Ecto neural progenitor cell (in vitro differentiated cells): ENCODE data around the gene EFNA3.

Experiments
- DNase-seq: peaks from one replicate; pipeline ENCODE4 v3.0.0-alpha.2; 2018; ENCODE audit warnings: low spot score

EFNA3 gene

DNA sequence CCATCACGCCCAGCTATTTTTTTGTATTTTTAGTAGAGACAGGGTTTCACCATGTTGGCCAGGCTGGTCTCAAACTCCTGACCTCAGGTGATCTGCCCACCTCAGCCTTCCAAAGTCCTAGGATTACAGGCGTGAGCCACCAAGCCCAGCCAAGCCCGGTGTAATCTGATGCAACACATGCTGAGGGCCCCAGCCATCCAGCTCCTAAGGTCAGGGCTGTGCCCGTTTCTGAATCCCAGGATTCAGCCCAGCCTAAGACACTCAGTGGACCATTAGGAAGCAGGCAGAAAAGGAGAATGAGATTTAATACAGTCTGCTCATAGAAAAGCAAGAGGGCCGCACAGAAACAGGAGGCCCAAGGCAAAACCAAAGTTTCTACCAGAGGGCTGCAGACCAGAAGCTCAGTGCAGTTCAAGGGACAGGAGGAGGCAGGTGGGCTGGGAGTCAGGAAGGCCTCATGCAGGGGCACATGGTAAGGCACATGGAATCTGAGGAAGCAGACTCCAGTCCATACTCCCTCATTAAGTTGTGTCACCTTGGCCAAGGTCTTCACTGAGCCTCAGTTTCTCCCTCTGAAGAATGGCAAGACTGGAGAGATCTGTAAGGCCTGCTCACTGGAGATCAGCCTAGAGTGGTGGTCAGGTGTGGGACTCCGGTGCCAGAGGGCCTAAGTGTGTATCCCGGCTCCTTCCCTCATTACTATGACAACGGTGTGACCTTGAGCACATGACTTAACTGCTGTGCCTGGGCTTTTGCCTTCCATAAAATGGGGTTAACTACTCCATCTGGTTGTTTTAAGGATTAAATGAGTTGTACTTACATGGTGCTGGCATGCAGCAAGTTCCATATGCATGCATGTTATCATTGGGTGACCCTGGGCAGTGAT lies 29.9 kb upstream of the EFNA3 start:
- no peak for DNase-seq

DNA sequence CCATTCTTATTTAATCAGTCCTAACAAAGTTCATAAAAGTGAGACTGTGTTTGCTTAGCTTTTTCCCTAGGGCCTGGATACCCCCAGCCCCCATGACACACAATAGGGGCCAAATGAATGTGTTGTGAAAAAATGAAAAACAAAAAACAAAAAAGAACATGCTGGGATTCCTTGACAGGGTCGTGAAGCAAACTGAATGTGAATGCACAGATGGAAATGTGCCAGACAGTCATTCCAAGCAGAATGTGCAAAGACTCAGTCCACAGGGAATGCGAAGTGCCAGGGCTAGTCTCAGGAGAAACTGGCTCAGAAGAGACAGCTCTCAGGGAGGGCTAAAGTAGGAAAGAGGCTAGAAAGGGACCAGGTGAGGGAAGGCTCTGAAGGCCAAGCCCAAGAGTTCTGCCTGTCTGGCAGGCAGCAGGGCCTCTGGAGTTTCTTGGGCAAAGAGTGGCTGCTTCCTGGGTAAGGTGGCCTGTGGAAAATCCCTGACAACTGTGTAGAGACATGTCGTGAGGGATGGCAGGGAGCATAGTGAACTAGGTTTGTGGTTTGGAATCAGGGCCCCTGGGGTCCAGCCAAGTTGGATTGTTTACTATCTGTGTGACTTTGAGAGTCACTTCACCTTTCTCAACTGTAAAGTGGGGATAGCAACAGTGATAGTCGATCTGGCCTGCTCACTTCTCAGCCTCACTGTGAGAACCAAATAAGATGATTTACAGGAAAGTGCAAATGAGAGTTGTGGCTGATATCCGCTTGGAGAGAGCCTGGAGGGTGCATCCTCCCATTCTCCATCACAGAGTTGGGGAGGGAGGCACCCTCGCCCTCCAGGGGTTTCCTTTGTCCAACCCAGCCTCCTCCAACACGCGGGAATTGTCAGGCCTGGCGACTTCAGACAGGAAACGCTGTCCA lies 28.7 kb upstream of the EFNA3 start:
- DNase-seq: no peak

DNA sequence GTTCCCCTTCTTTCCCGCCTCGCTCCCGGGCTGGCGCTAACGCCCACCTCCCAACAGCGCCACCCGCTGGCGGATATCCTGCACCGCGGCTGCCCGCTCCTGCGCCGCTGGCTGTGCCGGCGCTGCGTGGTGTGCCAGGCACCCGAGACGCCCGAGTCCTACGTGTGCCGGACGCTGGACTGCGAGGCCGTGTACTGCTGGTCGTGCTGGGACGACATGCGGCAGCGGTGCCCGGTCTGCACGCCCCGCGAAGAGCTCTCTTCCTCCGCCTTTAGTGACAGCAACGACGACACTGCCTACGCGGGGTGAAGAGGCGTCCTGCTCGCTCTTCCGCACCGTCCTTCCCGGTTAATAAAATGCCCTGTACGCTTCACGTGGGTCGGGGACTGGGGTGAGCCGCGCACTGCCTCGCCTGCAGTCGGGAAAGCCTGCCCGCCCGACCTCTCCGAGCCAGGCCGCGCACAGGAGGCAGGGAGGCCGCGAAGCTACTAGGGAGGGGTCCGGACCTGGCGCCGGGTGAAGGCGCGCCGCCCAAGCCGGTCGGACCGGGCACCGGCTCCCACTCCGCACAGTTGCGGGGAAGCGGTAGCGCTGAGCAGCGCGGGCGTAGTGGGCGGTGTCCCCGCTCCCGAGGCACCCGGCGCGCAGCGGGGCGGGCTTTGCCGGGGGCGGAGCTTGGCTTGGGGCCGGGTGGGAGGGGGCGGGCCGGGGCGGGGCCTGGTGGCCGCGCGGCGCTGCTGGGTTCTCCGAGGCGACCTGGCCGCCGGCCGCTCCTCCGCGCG lies 27.9 kb upstream of the EFNA3 start, which contains the start of gene ADAM15:
ADAM15 (plus strand) TSS at position 757 of the 782 bp plus-strand sequence. CDS start 71 bp downstream, outside the sequence.
- peak; percentile 92 for DNase-seq

DNA sequence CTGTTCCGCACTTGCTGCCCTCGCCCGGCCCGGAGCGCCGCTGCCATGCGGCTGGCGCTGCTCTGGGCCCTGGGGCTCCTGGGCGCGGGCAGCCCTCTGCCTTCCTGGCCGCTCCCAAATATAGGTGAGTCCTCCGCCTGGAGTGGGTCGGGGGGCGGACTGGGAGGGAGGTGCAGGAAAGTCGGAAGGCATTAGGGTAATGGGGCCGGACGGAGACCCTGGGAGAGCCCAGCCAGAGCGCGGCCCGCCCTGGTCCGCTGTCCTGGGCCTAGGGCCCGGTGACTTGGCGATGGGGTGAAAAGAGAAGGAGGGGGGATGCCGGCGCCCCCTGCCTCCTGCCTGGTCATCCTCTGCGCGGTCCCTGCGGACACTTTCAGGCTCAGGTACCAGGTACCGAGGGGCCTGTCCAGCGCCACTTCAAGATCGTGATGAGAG lies 27.3 kb upstream of the EFNA3 start:
- DNase-seq: no peak

DNA sequence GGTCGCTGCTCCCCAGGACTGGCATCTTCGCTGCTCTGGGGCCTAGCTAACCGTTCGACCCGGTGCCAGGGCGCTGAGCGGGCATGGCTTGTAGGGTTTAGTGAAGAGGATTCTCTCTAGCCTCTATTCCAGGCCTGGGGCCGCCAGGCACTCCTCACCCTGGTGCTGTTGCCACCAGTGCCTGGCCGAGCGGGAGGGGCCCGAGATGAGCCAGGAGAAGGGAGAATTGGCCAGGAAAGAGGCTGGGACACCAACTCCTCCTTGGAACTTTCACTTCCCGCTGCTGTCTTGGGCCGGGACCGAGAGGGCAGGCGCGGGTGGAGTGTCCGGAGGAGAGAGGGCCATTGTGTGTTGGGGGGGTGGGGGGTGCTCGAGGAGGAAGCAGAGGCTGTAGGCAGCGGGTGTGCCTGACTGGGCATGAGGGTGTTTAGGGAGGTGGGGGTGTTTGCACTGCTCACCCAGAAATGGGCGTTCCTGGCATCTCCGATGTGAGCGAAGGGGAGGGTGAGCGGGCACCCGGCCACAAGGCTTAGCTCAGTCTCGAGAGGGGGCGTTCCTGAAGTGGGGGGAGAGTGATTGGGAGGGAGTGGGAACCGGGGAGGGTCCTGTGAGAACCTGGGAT lies 26.7 kb upstream of the EFNA3 start:
- no peak for DNase-seq

DNA sequence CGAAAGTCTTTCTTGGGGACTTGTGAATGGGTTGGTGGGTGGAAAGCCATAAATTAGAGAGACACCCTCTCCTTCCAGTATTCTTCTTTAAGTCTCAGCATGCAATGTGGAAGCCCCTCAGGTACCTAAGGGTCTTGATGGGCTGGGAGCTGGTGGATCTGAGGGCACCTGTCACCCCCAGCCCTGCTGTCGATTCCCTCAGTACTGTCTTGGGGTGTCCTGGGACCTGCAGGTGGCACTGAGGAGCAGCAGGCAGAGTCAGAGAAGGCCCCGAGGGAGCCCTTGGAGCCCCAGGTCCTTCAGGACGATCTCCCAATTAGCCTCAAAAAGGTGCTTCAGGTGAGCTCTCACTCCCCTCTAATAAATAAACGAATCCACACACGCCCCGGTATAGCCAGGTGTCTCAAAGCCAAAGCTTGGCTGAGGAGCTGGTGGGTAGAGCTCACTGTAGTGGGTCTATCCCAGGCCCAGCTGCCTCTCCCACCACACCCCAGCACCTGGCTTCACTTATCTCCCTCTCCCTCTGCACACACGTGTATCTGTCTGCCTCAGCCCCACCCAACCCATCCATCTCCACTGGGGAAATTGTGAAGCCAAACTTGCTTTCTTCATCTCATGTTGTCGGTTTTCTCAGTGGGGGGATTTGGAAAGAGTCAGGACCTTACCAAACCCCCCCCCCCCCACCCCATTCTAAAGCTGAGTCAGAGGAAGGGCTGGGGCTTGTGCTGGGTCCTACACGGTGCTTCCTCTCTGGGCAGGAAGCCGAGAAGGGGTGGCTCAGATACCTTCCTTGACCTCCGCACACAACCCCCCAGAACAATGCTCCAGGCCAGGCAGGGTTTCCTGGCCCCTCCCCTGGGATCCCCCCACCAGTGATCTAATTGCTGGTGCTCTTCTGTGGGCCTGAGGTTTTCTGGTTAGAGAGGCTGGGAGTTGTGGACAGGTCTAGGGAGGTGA lies 25.9 kb upstream of the EFNA3 start:
- DNase-seq: no peak

DNA sequence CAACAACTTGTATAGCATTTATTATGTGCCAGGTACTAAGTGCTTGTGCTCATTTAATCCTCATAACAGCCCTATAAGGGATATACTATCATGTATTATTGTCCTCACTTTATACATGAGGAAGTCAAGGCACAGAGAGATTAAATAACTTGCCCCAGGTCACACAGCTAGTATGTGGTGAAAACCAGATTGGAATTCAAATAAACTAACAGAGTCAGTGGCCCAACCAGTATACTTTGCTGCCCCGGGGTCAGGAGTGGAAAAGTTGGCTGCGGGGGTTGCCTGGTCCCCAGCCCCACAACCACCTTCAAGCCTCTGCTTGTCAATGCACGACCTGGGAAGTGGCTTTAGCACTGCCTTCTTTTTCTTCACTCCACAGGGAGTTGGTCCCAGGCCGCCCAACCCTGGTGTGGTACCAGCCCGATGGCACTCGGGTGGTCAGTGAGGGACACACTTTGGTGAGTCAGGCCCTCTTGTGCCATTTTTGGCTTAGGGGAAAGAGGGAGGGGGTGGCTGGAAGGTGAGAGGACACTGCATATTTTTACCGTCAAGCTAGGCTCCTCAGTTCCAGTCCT lies 25.0 kb upstream of the EFNA3 start:
- no peak for DNase-seq

DNA sequence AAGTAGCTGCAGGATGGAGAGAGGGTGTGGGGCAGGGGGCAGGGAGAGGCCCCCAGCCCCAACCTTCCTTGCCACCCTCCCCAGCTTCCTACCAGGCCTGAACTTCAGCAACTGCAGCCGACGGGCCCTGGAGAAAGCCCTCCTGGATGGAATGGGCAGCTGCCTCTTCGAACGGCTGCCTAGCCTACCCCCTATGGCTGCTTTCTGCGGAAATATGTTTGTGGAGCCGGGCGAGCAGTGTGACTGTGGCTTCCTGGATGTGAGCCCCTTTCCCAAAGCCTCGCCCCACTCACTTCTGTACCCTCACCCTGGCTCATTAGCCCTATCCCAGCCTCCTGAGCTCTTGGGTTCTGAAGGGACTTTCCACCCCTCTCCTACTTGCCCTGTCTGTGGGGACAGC lies 21.5 kb upstream of the EFNA3 start:
- no peak for DNase-seq

DNA sequence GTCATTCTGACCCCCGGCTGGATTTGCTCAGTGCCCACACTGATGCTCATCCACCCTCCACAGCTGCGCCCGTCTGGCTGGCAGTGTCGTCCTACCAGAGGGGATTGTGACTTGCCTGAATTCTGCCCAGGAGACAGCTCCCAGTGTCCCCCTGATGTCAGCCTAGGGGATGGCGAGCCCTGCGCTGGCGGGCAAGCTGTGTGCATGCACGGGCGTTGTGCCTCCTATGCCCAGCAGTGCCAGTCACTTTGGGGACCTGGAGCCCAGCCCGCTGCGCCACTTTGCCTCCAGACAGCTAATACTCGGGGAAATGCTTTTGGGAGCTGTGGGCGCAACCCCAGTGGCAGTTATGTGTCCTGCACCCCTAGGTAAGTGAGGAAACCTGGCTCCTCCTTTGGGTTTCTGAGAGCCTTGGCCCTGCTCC lies 20.8 kb upstream of the EFNA3 start:
- no peak for DNase-seq

DNA sequence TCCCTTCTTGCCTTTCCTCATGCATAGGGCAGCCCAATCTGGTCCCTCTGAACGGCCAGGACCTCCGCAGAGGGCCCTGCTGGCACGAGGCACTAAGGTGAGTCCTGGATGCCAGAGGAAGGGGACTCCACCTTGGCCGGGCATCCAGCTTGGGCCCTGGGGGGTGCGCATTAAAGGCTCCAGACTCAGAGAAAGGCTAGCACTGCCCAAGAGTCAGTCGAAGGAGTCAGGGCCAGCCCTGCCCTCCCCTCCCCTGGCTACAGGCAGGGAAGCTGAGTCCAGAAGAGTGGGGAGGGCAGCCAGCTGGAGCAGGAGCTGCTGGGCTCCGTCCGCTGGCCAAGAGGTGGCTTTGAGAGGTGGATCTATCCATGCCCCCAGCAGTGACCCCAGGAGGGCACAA lies 17.9 kb upstream of the EFNA3 start:
- no peak for DNase-seq

DNA sequence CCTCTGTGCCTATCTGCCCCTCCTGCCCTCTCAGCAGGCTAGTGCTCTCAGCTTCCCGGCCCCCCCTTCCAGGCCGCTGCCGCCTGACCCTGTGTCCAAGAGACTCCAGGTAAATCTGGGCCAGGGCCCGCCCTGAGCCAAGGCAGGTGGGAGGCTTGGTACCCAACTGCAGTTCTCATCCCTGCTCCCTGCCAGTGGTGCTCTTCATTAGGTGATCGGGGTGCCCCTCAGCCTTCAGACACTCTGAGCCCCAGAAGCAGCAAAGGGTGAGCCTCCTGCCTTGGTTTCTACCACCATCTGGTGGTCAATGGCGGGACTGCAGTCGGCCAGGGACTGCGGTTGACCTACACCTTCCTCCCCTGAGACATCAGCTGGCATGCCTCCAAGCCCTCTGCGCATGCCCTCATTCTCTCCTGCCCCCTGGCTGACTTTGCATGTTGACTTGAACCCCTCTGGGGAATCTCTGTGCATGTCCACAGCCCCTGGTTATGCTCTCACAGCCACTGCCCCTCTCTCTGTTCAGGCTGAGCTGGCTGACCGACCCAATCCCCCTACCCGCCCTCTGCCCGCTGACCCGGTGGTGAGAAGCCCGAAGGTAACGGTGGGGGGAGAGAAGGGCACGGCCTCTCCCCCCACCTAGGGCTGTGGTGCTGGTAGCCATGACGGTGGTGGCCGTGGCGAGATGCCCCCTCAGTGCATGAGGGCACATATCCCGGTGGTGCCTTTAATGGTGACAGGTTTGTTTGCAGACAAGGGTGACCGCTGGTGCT lies 17.1 kb upstream of the EFNA3 start:
- DNase-seq: peak; percentile 94

DNA sequence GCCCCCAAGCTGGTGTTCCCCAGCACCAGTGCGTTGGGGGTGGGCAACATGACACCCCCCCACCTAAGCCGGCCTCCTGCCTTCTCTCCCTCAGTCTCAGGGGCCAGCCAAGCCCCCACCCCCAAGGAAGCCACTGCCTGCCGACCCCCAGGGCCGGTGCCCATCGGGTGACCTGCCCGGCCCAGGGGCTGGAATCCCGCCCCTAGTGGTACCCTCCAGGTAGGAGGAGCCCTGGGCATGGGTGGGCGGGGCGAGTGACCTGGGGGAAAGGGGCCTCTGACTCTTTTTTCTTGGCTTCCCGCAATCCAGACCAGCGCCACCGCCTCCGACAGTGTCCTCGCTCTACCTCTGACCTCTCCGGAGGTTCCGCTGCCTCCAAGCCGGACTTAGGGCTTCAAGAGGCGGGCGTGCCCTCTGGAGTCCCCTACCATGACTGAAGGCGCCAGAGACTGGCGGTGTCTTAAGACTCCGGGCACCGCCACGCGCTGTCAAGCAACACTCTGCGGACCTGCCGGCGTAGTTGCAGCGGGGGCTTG lies 16.4 kb upstream of the EFNA3 start:
- peak; percentile 82 for DNase-seq

DNA sequence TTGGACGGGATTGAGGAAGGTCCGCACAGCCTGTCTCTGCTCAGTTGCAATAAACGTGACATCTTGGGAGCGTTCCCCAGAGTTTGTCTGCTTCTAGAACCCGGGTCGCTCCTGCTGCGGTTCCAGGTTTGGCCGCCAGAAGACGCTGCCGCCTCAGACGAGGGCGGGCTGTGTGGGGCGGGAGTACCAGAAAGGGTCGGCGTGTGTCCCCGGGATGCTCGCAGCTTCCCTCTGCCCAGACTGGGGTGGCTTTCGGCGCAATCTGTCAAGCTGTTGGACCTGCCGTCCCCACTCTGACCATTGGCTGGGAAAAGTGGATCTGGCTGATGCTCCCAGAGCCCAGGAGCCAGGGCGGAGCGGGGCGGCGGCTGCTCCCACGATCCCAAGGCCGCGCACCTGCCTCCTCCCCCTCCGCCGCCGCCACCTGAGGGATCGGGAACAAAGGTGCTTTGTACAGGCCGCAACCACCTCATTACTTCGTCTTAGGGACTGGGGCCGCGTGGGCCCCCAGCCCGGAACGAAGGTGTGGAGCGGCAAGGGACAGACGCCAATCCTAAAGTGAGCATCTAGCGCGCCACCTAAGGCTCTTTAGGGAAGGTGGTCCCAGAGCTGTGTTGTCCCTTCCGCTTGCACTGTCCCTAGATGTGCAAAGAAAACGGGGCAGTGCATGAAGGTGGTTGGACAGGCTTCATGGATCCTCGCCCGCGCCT lies 15.8 kb upstream of the EFNA3 start:
- DNase-seq: peak; percentile 91

DNA sequence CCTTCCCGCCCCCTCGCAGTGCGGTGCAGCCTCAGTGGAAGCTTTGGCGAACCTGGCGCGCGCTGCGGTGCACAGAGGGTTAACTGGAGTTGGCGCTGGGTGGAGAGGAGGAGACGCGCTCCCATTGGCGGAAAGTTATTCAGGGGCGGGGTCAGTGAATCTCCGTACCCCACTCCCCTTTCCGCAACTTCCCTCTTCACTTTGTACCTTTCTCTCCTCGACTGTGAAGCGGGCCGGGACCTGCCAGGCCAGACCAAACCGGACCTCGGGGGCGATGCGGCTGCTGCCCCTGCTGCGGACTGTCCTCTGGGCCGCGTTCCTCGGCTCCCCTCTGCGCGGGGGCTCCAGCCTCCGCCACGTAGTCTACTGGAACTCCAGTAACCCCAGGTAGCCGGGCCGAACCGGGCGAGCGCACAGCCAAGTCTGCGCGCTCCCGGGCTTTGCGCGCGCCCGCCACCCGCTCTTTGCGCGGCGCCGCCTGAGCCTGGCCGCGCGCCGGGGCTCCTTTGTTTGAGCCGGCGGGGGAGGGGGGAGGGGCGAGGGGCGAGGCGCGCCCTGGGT lies 15.0 kb upstream of the EFNA3 start, which contains the start of gene EFNA4:
EFNA4 (plus strand) TSS at position 191 of the 561 bp plus-strand sequence; CDS start at position 275, 84 bp downstream.
- peak; percentile 92 for DNase-seq

DNA sequence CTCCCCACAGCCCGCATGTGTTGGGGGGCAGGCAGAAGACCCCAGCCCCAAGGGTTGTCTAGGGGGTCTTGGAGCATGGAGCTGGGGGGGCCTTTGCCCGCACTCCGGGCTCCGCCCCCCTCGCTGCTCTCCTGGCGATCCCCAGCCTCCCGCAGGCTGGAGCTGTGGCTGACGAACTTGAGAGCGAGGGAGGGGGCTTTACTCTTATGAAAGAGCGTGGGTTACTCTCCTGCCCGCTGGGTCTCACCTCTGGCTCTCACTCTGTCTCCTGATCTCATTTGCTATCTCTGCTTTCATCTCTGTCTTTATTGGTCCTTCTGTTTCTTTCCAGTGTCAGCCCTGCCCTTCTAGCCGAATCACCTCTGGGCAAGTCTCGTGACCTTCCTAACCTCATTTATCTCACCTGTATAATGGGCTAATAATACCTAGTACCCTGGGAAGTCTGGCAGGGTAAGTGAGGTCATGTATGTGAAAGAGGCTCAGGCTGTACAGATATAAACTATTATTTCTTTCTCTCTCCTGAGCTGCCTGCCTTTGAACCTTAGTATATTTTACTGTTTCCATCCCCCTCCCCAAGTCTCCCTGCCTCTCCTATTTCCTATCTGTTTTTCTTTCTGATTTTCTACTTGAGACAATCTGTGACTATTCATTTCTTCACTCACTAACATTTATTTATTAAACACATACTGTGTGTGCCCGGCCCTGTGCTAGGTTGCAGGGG lies 14.4 kb upstream of the EFNA3 start:
- no peak for DNase-seq

DNA sequence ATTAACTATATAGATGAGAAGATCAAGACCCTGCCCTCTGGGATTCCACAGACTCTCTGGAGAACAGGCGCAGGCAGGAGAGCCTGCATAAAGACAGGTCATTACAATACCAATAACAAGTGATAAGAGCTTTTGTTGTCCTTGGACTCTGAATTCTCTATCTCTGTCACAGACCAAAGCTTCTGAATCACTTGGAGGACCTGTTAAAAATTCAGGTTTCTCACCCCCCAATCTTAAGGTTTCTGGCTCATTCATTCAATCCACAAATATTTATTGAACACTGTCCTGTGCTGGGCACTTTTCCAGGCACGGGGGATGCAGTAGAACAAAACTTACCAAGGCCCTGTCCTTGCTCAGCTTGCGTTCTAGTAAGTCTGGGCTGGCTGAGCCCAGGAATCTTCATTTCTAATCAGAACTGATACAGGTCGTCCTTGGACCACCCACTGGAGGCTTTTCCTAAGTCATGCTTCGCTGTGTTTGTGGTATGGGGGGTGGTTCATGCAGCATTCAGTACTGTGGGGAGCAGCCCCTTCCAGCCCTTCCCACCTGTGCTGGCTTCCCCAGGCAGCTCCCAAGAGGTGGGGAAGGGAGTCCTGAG lies 13.7 kb upstream of the EFNA3 start:
- DNase-seq: no peak

DNA sequence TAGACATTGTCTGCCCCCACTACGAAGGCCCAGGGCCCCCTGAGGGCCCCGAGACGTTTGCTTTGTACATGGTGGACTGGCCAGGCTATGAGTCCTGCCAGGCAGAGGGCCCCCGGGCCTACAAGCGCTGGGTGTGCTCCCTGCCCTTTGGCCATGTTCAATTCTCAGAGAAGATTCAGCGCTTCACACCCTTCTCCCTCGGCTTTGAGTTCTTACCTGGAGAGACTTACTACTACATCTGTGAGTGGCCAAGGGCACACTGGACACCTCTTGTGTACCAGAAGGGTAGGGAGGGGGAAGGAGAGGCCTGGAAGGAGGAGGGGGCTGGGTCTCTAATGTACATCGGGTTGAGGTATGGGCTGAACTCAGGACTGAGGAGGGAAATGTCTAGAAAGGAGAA lies 11.9 kb upstream of the EFNA3 start:
- DNase-seq: no peak
